Hepatocyte (in vitro differentiated cells): Measurements from ENCODE around the gene AUTS2.

Experiments
- CTCF ChIP-seq: fragments of 200-600 bp; sonication (generic); IDR thresholded peaks from 2 replicates; pipeline ENCODE4 v1.5.1; 2016; ENCODE audit warnings: antibody characterized with exemption, mild to moderate bottlenecking; ENCODE audit not compliant: poor library complexity
- EZH2phosphoT487 ChIP-seq: fragments of 200-600 bp; sonication (generic); IDR thresholded peaks from one replicate; pipeline ENCODE4 v1.6.1; 2018; ENCODE audit warnings: antibody characterized with exemption, mild to moderate bottlenecking, low read depth, moderate library complexity; ENCODE audit not compliant: unreplicated experiment, severe bottlenecking

- TF ChIP-seq CTCF: no peak
- no peak for TF ChIP-seq EZH2phosphoT487
These were observed 902.0 kb downstream of the AUTS2 start for GRCh38 chr7:70500261-70500660.
